Right cardiac atrium (tissue), 5 donors: ENCODE results near the gene DMBT1. TPM values are rescaled to one million over a fixed set of nuclear protein-coding genes. Genes with fewer than 3 reads are reported as not detected.
A peak's percentile ranks its signal among the peaks of the same experiment; 100 is the strongest.

Source experiments
- ATAC-seq, 2 donors: fragments of 200-7000 bp; cut with Tn5 transposase; one replicate each; pipeline versions ENCODE4 v1.8.0 to v1.9.1; 2020; ENCODE audit warnings: moderate library complexity in 2 of 2, mild to moderate bottlenecking in 1 of 2
- DNase-seq, 3 donors: peaks; one replicate each; pipeline ENCODE4 v3.0.0-alpha.2; 2020
- H3K27ac ChIP-seq: one replicate; pipeline ENCODE4 v1.5.1; 2013; ENCODE audit warnings: mild to moderate bottlenecking, low read length, control low read depth, moderate library complexity
- H3K27me3 ChIP-seq: one replicate; pipeline ENCODE4 v1.6.1; 2013; ENCODE audit not compliant: control insufficient read depth, insufficient read depth
- H3K4me1 ChIP-seq: one replicate; pipeline ENCODE4 v1.6.1; 2013; ENCODE audit warnings: low read length; ENCODE audit not compliant: control insufficient read depth, insufficient read depth
- H3K4me3 ChIP-seq: one replicate; pipeline ENCODE4 v1.5.1; 2013; ENCODE audit warnings: low read length, control low read depth
- H3K9me3 ChIP-seq: one replicate; pipeline ENCODE4 v1.6.1; 2013; ENCODE audit warnings: low read length; ENCODE audit not compliant: control insufficient read depth
- WGBS: extraction: QIAGEN DNeasy Blood & Tissue Kit; methylation state at CpG from one replicate; pipeline ENCODE4 v1.1.7; 2013; 5-methylcytosine and 5-hydroxymethylcytosine counted together
- intact Hi-C, 4 donors: fragments of 100-400 bp; cut with DNase I; formaldehyde crosslinking; loops; one replicate each; pipeline versions ENCODE4 v1.11.0 to v1.14.0; 2022 to 2023
- long read RNA-seq, 4 donors: library from polyadenylated mRNA; unstranded; transcript quantifications; one replicate each; pipeline ENCODE4 v2.0.0, GENCODE V29; 2020 to 2021
- polyA plus RNA-seq: library from polyadenylated mRNA; stranded (reverse); fragments of 200-250 nt; gene quantifications from one replicate; pipeline ENCODE4 v1.2.3, GENCODE V29; 2013
- total RNA-seq, 4 donors: library from RNA; stranded (reverse); fragmentation: NEBNext Ultra II Directional; extraction: Animal tissue kit (Norgen Biotek cat#: 25700); gene quantifications; one replicate each; pipeline ENCODE4 v1.2.1, GENCODE V29; 2021
- donor health status: healthy with polysubstance abuse.
- donor health status: DM: no; HTN: yes; CAD: no.
- donor health status: DM: no; HTN: no; CAD: no.
- donor health status: DM: no; HTN: yes; CAD: no; lungs with severe emphysema.
- donor health status: DM: yes; HTN: yes; CAD: no.

Gene DMBT1
- total RNA-seq (under 1 TPM; 0.06 to 0.17 (median 0.09) TPM), polyA plus RNA-seq (0.09 TPM)
- long read RNA-seq, donor 1: 0 reads
- long read RNA-seq, donor 2: 0 reads
- long read RNA-seq, donor 3: 0 reads
- long read RNA-seq, donor 4: 0 reads

- no peaks in the 10 kb centered on the region for H3K9me3 ChIP-seq
- DNase-seq: no peak
- intact Hi-C loops: loop anchor here (5.0 to 10.0 kb wide), 8 partner anchors 106 to 266 kb away; partner anchors contain the start of gene ARMS2 (in 1 of the 4)
- H3K4me1 ChIP-seq: no peaks in the 10 kb centered on the region
- no peak for ATAC-seq
- H3K27me3 ChIP-seq: no peaks in the 10 kb centered on the region
- H3K4me3 ChIP-seq: no peak within 1 kb of the TSS
- WGBS: 38% methylated on average over 4 of the region's 4 CpGs
- no peak within 1 kb of the TSS for H3K27ac ChIP-seq
Observed at GRCh38 chr10:122560279-122560804, at the start of gene DMBT1. TSS of gene DMBT1 (plus strand) at chr10:122560754. CDS start at chr10:122560771, 17 bp downstream.

- Histone ChIP-seq H3K27ac (no peak overlapping the region), H3K9me3 (no peaks in the 10 kb centered on the region), H3K4me1 (no peaks in the 10 kb centered on the region), H3K4me3 (no peak overlapping the region), H3K27me3 (no peaks in the 10 kb centered on the region)
- WGBS: 88% methylated on average over 4 of the region's 4 CpGs
- DNase-seq (no peak), ATAC-seq (no peak)
- intact Hi-C loops: no loop called here
Observed at GRCh38 chr10:122513053-122513452, 47.5 kb upstream of the DMBT1 start.

- H3K4me3 ChIP-seq: no peak overlapping the region
- H3K27ac ChIP-seq: no peak overlapping the region
- no peaks in the 10 kb centered on the region for H3K4me1 ChIP-seq
- no peak for ATAC-seq
- H3K27me3 ChIP-seq: no peaks in the 10 kb centered on the region
- H3K9me3 ChIP-seq: no peaks in the 10 kb centered on the region
- DNase-seq: peak in 1 of 3 donors; percentile 59
- 88% methylated on average over 22 of the region's 22 CpGs for WGBS
- intact Hi-C loops: no loop called here
Observed at GRCh38 chr10:122514045-122514840, 46.3 kb upstream of the DMBT1 start.

GRCh38 chr10:122515022-122515424 lies 45.5 kb upstream of the DMBT1 start:
- Histone ChIP-seq H3K4me3 (no peak overlapping the region), H3K27me3 (no peaks in the 10 kb centered on the region), H3K4me1 (no peaks in the 10 kb centered on the region), H3K27ac (peak overlapping the region; percentile 25), H3K9me3 (no peaks in the 10 kb centered on the region)
- DNase-seq: peak in 1 of 3 donors; percentile 58
- intact Hi-C loops: no loop called here
- peak; percentile 72 to 81 for ATAC-seq
- 60% methylated on average over 5 of the region's 5 CpGs for WGBS

- Histone ChIP-seq H3K4me3 (no peak overlapping the region), H3K9me3 (no peaks in the 10 kb centered on the region), H3K27ac (peak overlapping the region; percentile 6), H3K27me3 (no peaks in the 10 kb centered on the region), H3K4me1 (no peaks in the 10 kb centered on the region)
- intact Hi-C loops: no loop called here
- ATAC-seq: peak; percentile 63 to 68
- DNase-seq: peak; percentile 57 to 78 (median 72)
- 76% methylated on average over 16 of the region's 16 CpGs for WGBS
Observed at GRCh38 chr10:122515588-122516231, 44.8 kb upstream of the DMBT1 start.

- Histone ChIP-seq H3K27me3 (no peaks in the 10 kb centered on the region), H3K4me3 (no peak overlapping the region), H3K9me3 (no peaks in the 10 kb centered on the region), H3K27ac (no peak overlapping the region), H3K4me1 (no peaks in the 10 kb centered on the region)
- intact Hi-C loops: no loop called here
- DNase-seq (no peak), ATAC-seq (no peak)
- WGBS: 76% methylated on average over 4 of the region's 4 CpGs
Observed at GRCh38 chr10:122516734-122517133, 43.8 kb upstream of the DMBT1 start.

GRCh38 chr10:122519144-122519543 lies 41.4 kb upstream of the DMBT1 start:
- ATAC-seq: no peak
- no peak for DNase-seq
- H3K27ac ChIP-seq: no peak overlapping the region
- no peaks in the 10 kb centered on the region for H3K27me3 ChIP-seq
- no peaks in the 10 kb centered on the region for H3K4me1 ChIP-seq
- 80% methylated on average over 7 of the region's 7 CpGs for WGBS
- intact Hi-C loops: no loop called here
- H3K9me3 ChIP-seq: no peaks in the 10 kb centered on the region
- H3K4me3 ChIP-seq: no peak overlapping the region

GRCh38 chr10:122519873-122520272 lies 40.7 kb upstream of the DMBT1 start:
- Histone ChIP-seq H3K27me3 (no peaks in the 10 kb centered on the region), H3K9me3 (no peaks in the 10 kb centered on the region), H3K4me1 (no peaks in the 10 kb centered on the region), H3K27ac (no peak overlapping the region), H3K4me3 (no peak overlapping the region)
- intact Hi-C loops: no loop called here
- WGBS: 92% methylated on average over 15 of the region's 15 CpGs
- DNase-seq (no peak), ATAC-seq (no peak)

- Histone ChIP-seq H3K4me3 (no peak overlapping the region), H3K9me3 (no peaks in the 10 kb centered on the region), H3K27me3 (no peaks in the 10 kb centered on the region), H3K4me1 (no peaks in the 10 kb centered on the region), H3K27ac (no peak overlapping the region)
- intact Hi-C loops: no loop called here
- ATAC-seq: no peak
- 58% methylated on average over 3 of the region's 3 CpGs for WGBS
- DNase-seq: no peak
Observed at GRCh38 chr10:122521011-122521410, 39.5 kb upstream of the DMBT1 start.

GRCh38 chr10:122524811-122525210 lies 35.7 kb upstream of the DMBT1 start:
- WGBS: 96% methylated on average over 3 of the region's 3 CpGs
- Histone ChIP-seq H3K9me3 (no peaks in the 10 kb centered on the region), H3K4me3 (no peak overlapping the region), H3K27me3 (no peaks in the 10 kb centered on the region), H3K27ac (no peak overlapping the region), H3K4me1 (no peaks in the 10 kb centered on the region)
- ATAC-seq (no peak), DNase-seq (no peak)
- intact Hi-C loops: no loop called here

GRCh38 chr10:122525788-122526187 lies 34.8 kb upstream of the DMBT1 start:
- ATAC-seq: no peak
- no peaks in the 10 kb centered on the region for H3K4me1 ChIP-seq
- H3K27ac ChIP-seq: no peak overlapping the region
- WGBS: 38% methylated on average over 6 of the region's 6 CpGs
- no peak overlapping the region for H3K4me3 ChIP-seq
- intact Hi-C loops: no loop called here
- DNase-seq: peak in 1 of 3 donors; percentile 8
- H3K27me3 ChIP-seq: no peaks in the 10 kb centered on the region
- no peaks in the 10 kb centered on the region for H3K9me3 ChIP-seq
